ENCODE data around the gene FASLG. TPM values are rescaled to one million over a fixed set of nuclear protein-coding genes. Genes with fewer than 3 reads are reported as not detected.

Gene FASLG

GRCh38 chr1:172713466-172713865, 54.6 kb downstream of the FASLG start:
- Histone ChIP-seq H3K4me1 (ENCODE audit: control insufficient read depth, low read depth, low read length) (no peaks in the 10 kb centered on the region), H4K5ac (ENCODE audit: low read length) (no peak overlapping the region)
- DNase-seq, result no peak

More at GRCh38 chr1:172713466-172713865, 54.6 kb downstream of the FASLG start:
- Histone ChIP-seq H2AK5ac (ENCODE audit: low read length) (no peak overlapping the region), H3K4ac (ENCODE audit: low read depth, low read length) (no peak overlapping the region), H3K36me3 (ENCODE audit: control insufficient read depth, insufficient read depth, low read length) (no peaks in the 10 kb centered on the region), H3K4me3 (ENCODE audit: low read length) (no peak overlapping the region), H3K79me1 (ENCODE audit: low read length) (no peaks in the 10 kb centered on the region), H3K27ac (ENCODE audit: low read depth, low read length) (no peak overlapping the region), H2BK5ac (ENCODE audit: low read length) (no peak overlapping the region), H2BK120ac (ENCODE audit: low read depth, low read length) (no peak overlapping the region), H2BK15ac (replicated peaks; ENCODE audit: low read depth) (no peak overlapping the region), H3K18ac (ENCODE audit: low read length) (no peak overlapping the region), H3K23ac (ENCODE audit: low read length) (no peak overlapping the region), H3K56ac (ENCODE audit: low read length) (no peak overlapping the region), H3K9ac (ENCODE audit: low read length) (no peak overlapping the region), H4K8ac (ENCODE audit: low read depth, low read length) (no peak overlapping the region), H3K79me2 (ENCODE audit: control insufficient read depth, insufficient read depth, low read length) (no peaks in the 10 kb centered on the region), H3K27me3 (ENCODE audit: insufficient read depth, low read length, poor library complexity) (no peaks in the 10 kb centered on the region), H3K4me2 (ENCODE audit: low read length) (no peak overlapping the region)

Small RNA genes lying within 50 kb of the gene (small RNA-seq; reads per million reads assigned to genes)
- gene RNU6-693P (ENCODE audit: insufficient read depth), result not detected
